Activated CD8-positive, alpha-beta T cell treated with anti-CD3 and anti-CD28 coated beads for 36 hours (primary cell): ENCODE measurements around the gene ING1. TPM values are rescaled to one million over a fixed set of nuclear protein-coding genes. Genes with fewer than 3 reads are reported as not detected.
A peak's percentile ranks its signal among the peaks of the same experiment; 100 is the strongest.

Experiments
- ATAC-seq: fragments of 200-7000 bp; cut with Tn5 transposase; one replicate; pipeline ENCODE4 v1.10.0; 2021; ENCODE audit warnings: mild to moderate bottlenecking, moderate library complexity
- CTCF ChIA-PET: fragments of 350-600 bp; sonication (Branson Sonifier 250); formaldehyde crosslinking; loops from one replicate; lab custom pipeline; 2021; ENCODE audit warnings: antibody characterized with exemption; lab: Charles Lee
- POLR2A ChIA-PET: fragments of 350-600 bp; sonication (Branson Sonifier 250); formaldehyde crosslinking; loops from one replicate; lab custom pipeline; 2021; ENCODE audit warnings: antibody characterized with exemption; lab: Charles Lee
- DNase-seq: peaks from one replicate; pipeline ENCODE4 v3.0.0-alpha.2; 2020
- H3K27ac Mint-ChIP-seq: one replicate; pipeline ENCODE4 v1.8.0; 2021; ENCODE audit warnings: mild to moderate bottlenecking, mixed read lengths
- H3K27me3 Mint-ChIP-seq: one replicate; pipeline ENCODE4 v1.8.0; 2021; ENCODE audit warnings: mixed read lengths
- H3K36me3 Mint-ChIP-seq: one replicate; pipeline ENCODE4 v1.8.0; 2021; ENCODE audit warnings: low read depth, mixed read lengths
- H3K4me1 Mint-ChIP-seq: one replicate; pipeline ENCODE4 v1.8.0; 2021; ENCODE audit warnings: low read depth, mixed read lengths
- H3K4me3 Mint-ChIP-seq: one replicate; pipeline ENCODE4 v1.8.0; 2021; ENCODE audit warnings: mild to moderate bottlenecking, moderate library complexity, mixed read lengths
- H3K9me3 Mint-ChIP-seq: one replicate; pipeline ENCODE4 v1.8.0; 2021; ENCODE audit warnings: mixed read lengths
- intact Hi-C: fragments of 100-400 bp; cut with micrococcal nuclease; formaldehyde crosslinking; loops from one replicate; pipeline ENCODE4 v1.10.0; 2022
- total RNA-seq, 2 experiments: library from RNA; stranded (reverse); gene quantifications; one replicate each; pipeline ENCODE4 v1.2.3, GENCODE V29; 2021
- TF ChIP-seq, protein P1 (sequence below): fragments of 200-600 bp; IDR thresholded peaks from one replicate; pipeline ENCODE4 v1.8.0; 2022; ENCODE audit warnings: antibody characterized with exemption, mild to moderate bottlenecking

ING1 gene
- total RNA-seq, 2 experiments from 2014 or later = 22.0 to 22.2 TPM

DNA sequence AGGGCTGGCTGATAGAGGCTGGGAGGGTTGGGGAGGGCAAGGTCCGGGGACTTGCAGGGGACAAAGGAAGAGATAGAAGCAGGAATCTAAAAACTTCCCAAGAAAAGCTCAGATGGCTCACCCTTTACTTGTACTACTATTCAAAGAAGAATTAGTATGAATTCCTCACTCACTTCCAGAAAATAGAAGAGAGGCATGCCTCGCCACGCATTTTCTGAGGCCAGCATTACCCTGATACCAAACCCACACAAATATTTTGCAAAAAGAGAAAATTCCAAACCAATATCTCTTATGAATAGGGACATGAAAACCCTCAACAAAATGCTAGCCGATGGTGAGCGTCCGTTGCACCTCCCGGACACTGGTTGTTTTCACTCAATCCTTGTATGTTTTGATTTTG is 54.0 kb downstream of the ING1 start:
- CTCF ChIA-PET = no interaction called here
- peaks cover 21% of the 10 kb centered on the region for H3K27me3 Mint-ChIP-seq
- peaks cover 2% of the 10 kb centered on the region for H3K4me1 Mint-ChIP-seq
- no peaks in the 10 kb centered on the region for H3K9me3 Mint-ChIP-seq
- ATAC-seq (no peak), DNase-seq (no peak)
- H3K4me3 Mint-ChIP-seq = no peak overlapping the region
- intact Hi-C loops = no loop called here
- TF ChIP-seq, protein P1, sequence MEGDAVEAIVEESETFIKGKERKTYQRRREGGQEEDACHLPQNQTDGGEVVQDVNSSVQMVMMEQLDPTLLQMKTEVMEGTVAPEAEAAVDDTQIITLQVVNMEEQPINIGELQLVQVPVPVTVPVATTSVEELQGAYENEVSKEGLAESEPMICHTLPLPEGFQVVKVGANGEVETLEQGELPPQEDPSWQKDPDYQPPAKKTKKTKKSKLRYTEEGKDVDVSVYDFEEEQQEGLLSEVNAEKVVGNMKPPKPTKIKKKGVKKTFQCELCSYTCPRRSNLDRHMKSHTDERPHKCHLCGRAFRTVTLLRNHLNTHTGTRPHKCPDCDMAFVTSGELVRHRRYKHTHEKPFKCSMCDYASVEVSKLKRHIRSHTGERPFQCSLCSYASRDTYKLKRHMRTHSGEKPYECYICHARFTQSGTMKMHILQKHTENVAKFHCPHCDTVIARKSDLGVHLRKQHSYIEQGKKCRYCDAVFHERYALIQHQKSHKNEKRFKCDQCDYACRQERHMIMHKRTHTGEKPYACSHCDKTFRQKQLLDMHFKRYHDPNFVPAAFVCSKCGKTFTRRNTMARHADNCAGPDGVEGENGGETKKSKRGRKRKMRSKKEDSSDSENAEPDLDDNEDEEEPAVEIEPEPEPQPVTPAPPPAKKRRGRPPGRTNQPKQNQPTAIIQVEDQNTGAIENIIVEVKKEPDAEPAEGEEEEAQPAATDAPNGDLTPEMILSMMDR = no peak
- no peaks in the 10 kb centered on the region for H3K36me3 Mint-ChIP-seq
- no peak overlapping the region for H3K27ac Mint-ChIP-seq
- POLR2A ChIA-PET = no interaction called here

DNA sequence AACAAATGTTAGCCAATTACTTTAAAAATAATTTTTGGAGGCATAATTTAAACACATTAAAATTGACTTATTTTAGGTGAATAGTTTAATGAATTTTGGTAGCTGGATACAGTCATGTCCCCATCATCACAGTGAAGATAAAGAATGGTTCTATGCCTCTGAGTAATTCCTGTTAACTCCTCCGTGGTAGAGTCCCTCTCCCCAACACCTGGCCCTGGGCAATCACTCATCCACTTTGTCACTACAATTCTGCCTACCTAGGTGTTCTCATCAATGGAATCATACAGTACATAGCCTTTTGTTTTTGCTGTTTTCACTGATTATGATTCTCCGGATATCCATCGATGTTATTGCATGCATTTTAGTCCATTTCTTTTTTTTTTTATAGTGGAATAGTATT is 55.6 kb downstream of the ING1 start:
- peaks cover 2% of the 10 kb centered on the region for H3K4me1 Mint-ChIP-seq
- intact Hi-C loops = no loop called here
- DNase-seq = no peak
- H3K27me3 Mint-ChIP-seq = peaks cover 18% of the 10 kb centered on the region
- no peaks in the 10 kb centered on the region for H3K36me3 Mint-ChIP-seq
- H3K27ac Mint-ChIP-seq = no peak overlapping the region
- TF ChIP-seq, protein P1 = no peak
- H3K4me3 Mint-ChIP-seq = no peak overlapping the region
- ATAC-seq = no peak
- no peaks in the 10 kb centered on the region for H3K9me3 Mint-ChIP-seq
- POLR2A ChIA-PET = no interaction called here
- CTCF ChIA-PET = no interaction called here

DNA sequence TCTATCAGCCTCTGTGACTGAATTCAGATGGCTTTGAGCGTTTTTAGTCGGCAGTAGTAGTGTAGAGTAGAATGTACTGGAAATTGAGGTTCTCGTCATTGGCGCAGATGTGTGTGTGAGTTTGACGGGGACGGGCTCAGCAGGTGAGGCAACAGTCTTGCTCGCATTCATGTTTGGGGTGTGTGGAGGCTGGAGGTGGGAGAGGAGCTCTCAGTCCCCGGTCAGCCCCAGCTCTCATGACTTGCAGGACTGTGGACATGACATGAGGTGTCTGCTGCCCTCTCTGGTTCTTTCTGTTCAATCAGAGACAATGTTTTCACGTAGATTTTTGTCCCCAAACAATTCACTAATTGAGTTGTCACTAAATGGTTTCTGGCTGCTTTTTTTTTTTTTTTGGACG is 57.2 kb downstream of the ING1 start:
- no peak for ATAC-seq
- peaks cover 19% of the 10 kb centered on the region for H3K27me3 Mint-ChIP-seq
- POLR2A ChIA-PET = interaction anchor here (1.3 kb wide), 1 partner anchor 55 kb away, joined by 5 read pairs; no protein-coding TSS in a partner anchor
- CTCF ChIA-PET = interaction anchor here (1.2 to 1.5 kb wide), 2 partner anchors 49 to 65 kb away, joined by 3 read pairs; no protein-coding TSS in a partner anchor
- H3K9me3 Mint-ChIP-seq = no peaks in the 10 kb centered on the region
- H3K4me3 Mint-ChIP-seq = no peak overlapping the region
- no peak for DNase-seq
- no peaks in the 10 kb centered on the region for H3K36me3 Mint-ChIP-seq
- TF ChIP-seq, protein P1 = no peak
- H3K27ac Mint-ChIP-seq = no peak overlapping the region
- peaks cover 2% of the 10 kb centered on the region for H3K4me1 Mint-ChIP-seq
- intact Hi-C loops = no loop called here

DNA sequence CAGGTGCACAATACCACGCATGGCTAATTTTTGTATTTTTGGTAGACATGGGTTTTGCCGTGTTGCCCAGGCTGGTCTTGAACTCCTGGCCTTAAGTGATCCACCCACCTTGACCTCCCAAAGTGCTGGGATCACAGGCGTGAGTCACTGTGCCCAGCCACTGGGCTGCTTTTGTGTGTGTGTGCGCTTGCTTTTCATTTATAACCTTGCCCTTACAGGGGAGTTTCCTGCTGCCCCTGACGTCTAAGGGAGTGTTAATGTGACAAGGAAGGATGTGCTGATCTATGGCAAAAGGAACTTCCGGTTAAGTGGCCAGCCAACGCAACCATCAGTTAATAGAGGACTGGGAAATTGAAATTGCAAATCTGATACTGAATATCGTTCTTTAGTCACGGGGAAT is 57.7 kb downstream of the ING1 start:
- Mint-ChIP-seq H3K36me3 (no peaks in the 10 kb centered on the region), H3K27ac (no peak overlapping the region), H3K4me3 (no peak overlapping the region), H3K9me3 (no peaks in the 10 kb centered on the region), H3K4me1 (peaks cover 2% of the 10 kb centered on the region), H3K27me3 (peaks cover 17% of the 10 kb centered on the region)
- ChIA-PET CTCF (interaction anchor here (1.5 kb wide), 1 partner anchor 66 kb away, joined by 3 read pairs; no protein-coding TSS in a partner anchor), POLR2A (no interaction called here)
- TF ChIP-seq, protein P1 = no peak
- intact Hi-C loops = no loop called here
- DNase-seq (peak; percentile 26), ATAC-seq (peak; percentile 61)

DNA sequence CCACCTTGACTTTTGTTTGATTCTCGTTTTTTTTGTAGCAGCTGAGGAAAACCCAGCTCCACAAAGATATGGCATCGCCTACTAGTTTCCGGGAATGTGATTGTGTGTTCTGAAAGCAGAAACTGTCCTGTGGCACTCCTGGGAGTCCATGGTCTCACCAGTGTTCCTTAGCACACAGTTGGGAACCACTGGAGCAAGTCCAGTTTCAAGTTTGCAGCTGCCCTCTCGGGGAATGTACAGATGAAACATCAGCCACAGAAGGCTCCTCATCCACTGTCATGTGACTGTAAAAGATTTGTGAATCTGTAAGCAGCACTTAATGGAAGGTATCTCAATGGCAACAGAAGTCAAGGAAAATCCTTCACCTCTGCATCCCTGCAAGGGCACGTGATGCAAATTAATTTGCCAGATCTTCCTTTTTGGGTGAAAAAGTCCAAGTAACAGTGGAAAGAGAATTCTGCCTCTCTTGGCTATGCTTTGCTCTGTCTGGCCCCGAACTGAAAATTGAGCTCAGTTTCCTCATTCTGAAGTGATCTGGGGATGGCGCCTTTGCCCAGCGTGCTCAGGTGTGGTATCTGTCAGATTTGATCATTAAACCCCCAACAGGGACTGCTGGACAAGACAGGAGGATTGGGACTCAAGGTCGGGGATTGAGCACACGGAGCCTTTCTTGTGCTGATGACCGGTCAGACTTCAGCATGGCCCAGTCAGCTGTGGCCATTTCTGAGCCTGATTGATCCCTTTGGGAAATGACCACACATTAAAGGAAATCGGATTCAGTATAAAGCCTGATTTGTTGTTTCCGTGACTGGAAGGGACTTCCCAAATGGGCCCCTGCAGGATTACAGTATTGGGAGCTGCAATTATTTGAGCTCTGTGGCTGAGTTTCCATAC is 58.8 kb downstream of the ING1 start:
- no peaks in the 10 kb centered on the region for H3K36me3 Mint-ChIP-seq
- H3K27ac Mint-ChIP-seq = no peak overlapping the region
- H3K9me3 Mint-ChIP-seq = no peaks in the 10 kb centered on the region
- H3K4me3 Mint-ChIP-seq = no peak overlapping the region
- peaks cover 21% of the 10 kb centered on the region for H3K27me3 Mint-ChIP-seq
- TF ChIP-seq, protein P1 = no peak
- DNase-seq (no peak), ATAC-seq (no peak)
- ChIA-PET CTCF (no interaction called here), POLR2A (no interaction called here)
- intact Hi-C loops = no loop called here
- H3K4me1 Mint-ChIP-seq = peaks cover 2% of the 10 kb centered on the region
